HEK293 (cell line): ENCODE measurements around the gene SYNM.

Experiments
- ZNF248 ChIP-seq: fragments of 450-650 bp; formaldehyde crosslinking; IDR thresholded peaks from 2 replicates; pipeline ENCODE4 v1.5.1; 2017; ENCODE audit warnings: missing biosample characterization, missing genetic modification characterization
- ZNF362 ChIP-seq: fragments of 450-650 bp; formaldehyde crosslinking; IDR thresholded peaks from 2 replicates; pipeline ENCODE4 v1.5.1; 2016; ENCODE audit warnings: missing biosample characterization, missing genetic modification characterization
- ZNF501 ChIP-seq: fragments of 450-650 bp; formaldehyde crosslinking; IDR thresholded peaks from 2 replicates; pipeline ENCODE4 v1.5.1; 2016; ENCODE audit warnings: missing biosample characterization, missing genetic modification characterization
- ZNF548 ChIP-seq: fragments of 450-650 bp; formaldehyde crosslinking; IDR thresholded peaks from 2 replicates; pipeline ENCODE4 v1.5.1; 2016; ENCODE audit warnings: missing biosample characterization, missing genetic modification characterization

The SYNM gene

DNA sequence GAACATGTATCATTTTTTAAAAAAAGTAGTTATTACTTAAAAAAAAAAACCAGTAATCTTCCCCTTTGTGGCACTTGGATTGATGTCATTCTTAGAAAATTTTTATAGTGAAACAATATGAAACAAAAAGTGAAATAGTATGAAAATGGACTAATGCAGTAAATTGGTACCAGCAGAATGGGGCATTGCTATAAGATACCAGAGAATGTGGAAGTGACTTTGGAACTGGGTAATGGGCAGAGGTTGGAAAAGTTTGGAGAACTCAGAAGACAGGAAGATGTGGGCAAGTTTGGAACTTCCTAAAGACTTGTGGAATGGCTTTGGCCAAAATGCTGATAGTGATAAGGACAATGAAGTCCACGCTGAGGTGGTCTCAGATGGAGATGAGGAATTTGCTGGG is 77.9 kb downstream of the SYNM start (continued):
- no peak for TF ChIP-seq ZNF362
- TF ChIP-seq ZNF548 (tag by site-specific recombination) = no peak
- no peak for TF ChIP-seq ZNF248 (tag by site-specific recombination)
- TF ChIP-seq ZNF501 (tag by site-specific recombination) = no peak
- TF ChIP-seq, all 188 proteins: peak for 0
